Astrocyte of the cerebellum (primary cell): Measurements from ENCODE around the gene SLC39A12.

Source experiments
- DNase-seq: peaks from one replicate; pipeline ENCODE4 v3.0.0-alpha.2; 2011; ENCODE audit warnings: low read depth
- H3K4me3 ChIP-seq: 2 replicates; pipeline ENCODE4 v1.5.1; 2011; ENCODE audit warnings: mild to moderate bottlenecking, low read depth, low read length, moderate library complexity
- CTCF ChIP-seq: IDR thresholded peaks from 2 replicates; pipeline ENCODE4 v1.5.1; 2012; ENCODE audit warnings: low read length, low read depth, moderate library complexity, mild to moderate bottlenecking; ENCODE audit errors: missing control alignments
- in situ Hi-C: cut with HindIII; loops from 2 replicates; pipeline ENCODE4 v1.10.0; 2017; ENCODE audit warnings: low sequenced_read_pairs

The SLC39A12 gene

GRCh38 chr10:18085855-18086254 is 134.1 kb downstream of the SLC39A12 start:
- H3K4me3 ChIP-seq: no peak overlapping the region
- in situ Hi-C loops: no loop called here
- no peak for DNase-seq
- TF ChIP-seq CTCF: no peak

- in situ Hi-C loops: no loop called here
- no peak for DNase-seq
- H3K4me3 ChIP-seq: no peak overlapping the region
- TF ChIP-seq CTCF: no peak
Observed at GRCh38 chr10:18086746-18087145, 135.0 kb downstream of the SLC39A12 start.

GRCh38 chr10:18087355-18087754 is 135.6 kb downstream of the SLC39A12 start:
- DNase-seq: no peak
- in situ Hi-C loops: no loop called here
- H3K4me3 ChIP-seq: no peak overlapping the region
- TF ChIP-seq CTCF: no peak
